Brain microvascular endothelial cell (primary cell): ENCODE results near the gene MYO1G.

Experiments used
- DNase-seq: peaks from one replicate; pipeline ENCODE4 v3.0.0-alpha.2; 2020
- H3K27ac ChIP-seq: fragments of 250-450 bp; sonication (Bioruptor Pico); 2 replicates; pipeline ENCODE4 v1.5.1; 2020; ENCODE audit warnings: mild to moderate bottlenecking, moderate library complexity
- H3K27me3 ChIP-seq: fragments of 250-450 bp; sonication (Bioruptor Pico); replicated peaks from 2 replicates; pipeline ENCODE4 v1.5.1; 2020; ENCODE audit warnings: mild to moderate bottlenecking
- H3K36me3 ChIP-seq: fragments of 250-450 bp; sonication (Bioruptor Pico); replicated peaks from 2 replicates; pipeline ENCODE4 v1.5.1; 2020; ENCODE audit warnings: mild to moderate bottlenecking
- H3K4me3 ChIP-seq: 2 replicates; pipeline ENCODE4 v1.5.1; 2011; ENCODE audit warnings: low read depth, mild to moderate bottlenecking, control low read depth, low read length, moderate library complexity
- CTCF ChIP-seq: IDR thresholded peaks from 2 replicates; pipeline ENCODE4 v1.5.1; 2011; ENCODE audit warnings: low read depth, mild to moderate bottlenecking, moderate library complexity, low read length, control low read depth, inconsistent platforms; ENCODE audit errors: missing control alignments
- in situ Hi-C: cut with HindIII; loops from 2 replicates; pipeline ENCODE4 v1.10.0; 2017; ENCODE audit warnings: low sequenced_read_pairs, low pct_ligation_motif_present

The MYO1G gene

DNA sequence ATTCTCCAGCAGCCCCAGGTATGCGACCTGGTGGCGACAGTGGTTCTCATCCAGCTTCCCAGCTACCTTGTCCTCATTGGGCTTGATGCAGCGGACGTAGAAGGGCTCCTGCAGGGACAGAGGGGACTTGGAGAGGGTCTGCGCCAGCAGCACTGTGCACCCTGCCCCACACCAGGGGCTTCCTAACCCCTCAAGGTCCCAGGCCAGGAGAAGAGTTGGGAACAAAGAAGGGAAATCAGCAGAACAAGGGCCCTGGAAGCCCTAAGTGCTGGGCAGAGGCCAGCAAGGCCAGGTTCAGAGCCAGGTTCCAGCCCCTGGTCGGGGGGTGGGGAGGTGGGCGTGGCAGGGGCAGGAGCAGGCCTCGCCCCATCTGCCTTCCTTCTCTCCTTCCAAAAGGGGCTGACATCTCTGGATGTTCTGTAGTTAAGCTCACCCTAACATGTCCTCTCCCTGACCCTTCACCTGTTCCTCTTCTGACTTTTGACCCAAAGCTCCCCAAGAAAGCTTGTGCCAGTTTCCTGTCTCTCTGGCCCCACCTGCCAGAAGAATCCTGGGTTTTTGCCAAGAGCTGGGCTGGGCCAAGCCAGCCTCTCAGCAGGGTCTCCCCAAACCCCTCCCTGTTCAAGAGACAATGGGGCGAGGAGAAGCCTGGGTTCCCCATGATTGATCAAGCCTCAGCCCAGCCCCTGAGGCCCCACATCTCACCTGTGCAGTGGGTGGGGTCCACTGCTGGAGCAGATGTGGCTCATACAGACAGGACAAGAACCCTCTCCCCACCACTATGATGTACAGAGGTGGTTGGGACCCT is 11.9 kb downstream of the MYO1G start:
- in situ Hi-C loops = no loop called here
- no peak for TF ChIP-seq CTCF
- DNase-seq = no peak
- Histone ChIP-seq H3K27ac (no peak overlapping the region), H3K36me3 (no peaks in the 10 kb centered on the region), H3K4me3 (no peak overlapping the region), H3K27me3 (peaks cover 8% of the 10 kb centered on the region)

GRCh38 chr7:44965937-44966730 is 12.7 kb downstream of the MYO1G start:
- no peak for DNase-seq
- no peak overlapping the region for H3K4me3 ChIP-seq
- in situ Hi-C loops = no loop called here
- no peaks in the 10 kb centered on the region for H3K36me3 ChIP-seq
- H3K27ac ChIP-seq = no peak overlapping the region
- no peak for TF ChIP-seq CTCF
- H3K27me3 ChIP-seq = peaks cover 9% of the 10 kb centered on the region

DNA sequence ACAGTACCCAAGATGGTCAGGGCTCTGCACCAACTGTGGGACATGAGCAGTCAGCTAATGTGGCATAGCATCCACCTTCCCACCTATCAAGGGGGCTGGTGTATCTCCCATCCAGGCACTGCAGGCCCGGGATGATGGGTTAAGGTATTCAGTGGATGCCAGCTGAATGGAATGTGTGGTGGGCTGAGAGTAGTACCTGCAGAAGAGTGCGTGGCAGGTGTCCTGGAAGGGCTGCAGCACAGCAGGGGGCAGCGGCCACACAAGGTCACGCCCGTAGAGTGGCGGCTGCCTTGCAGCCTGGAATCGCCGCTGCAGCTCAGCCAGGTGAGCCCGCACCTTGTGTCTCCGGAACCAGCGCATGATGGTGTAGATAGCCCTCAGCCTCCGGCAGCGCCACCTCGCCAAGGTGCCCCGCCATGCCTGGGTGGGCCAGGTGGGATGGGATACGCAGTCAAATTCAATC is 13.3 kb downstream of the MYO1G start:
- Histone ChIP-seq H3K27me3 (peaks cover 9% of the 10 kb centered on the region), H3K4me3 (no peak overlapping the region), H3K27ac (no peak overlapping the region), H3K36me3 (no peaks in the 10 kb centered on the region)
- no peak for DNase-seq
- in situ Hi-C loops = no loop called here
- no peak for TF ChIP-seq CTCF

DNA sequence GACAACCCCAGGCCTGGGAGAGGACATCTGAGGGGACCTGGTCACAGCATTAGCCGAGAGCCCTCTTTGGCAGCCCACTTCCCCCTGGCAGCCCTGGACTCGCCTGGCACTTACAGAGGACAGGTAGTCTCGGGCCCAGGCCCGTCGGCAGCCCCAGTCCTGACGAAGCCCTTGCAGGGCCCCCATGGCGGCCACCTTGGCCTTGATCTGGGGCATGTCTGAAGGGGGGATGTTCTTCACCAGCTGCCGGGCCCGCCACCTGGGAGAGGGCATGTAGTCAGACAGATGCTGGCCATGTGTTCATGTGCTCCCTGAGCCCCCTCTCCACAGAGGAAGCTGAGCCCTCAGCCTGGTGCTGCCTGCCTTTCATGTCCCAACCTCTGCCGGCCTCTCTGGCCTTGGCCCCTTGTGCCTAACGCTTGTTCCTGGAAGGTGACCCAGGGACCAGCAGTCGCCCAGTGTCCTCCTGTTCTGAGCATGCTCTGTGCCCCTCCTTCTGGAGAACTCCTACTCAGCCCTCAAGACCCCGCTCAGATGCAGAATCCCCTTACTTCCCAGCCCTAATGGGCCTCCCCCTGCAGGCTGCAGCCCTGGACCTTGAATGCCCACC is 13.9 kb downstream of the MYO1G start:
- H3K36me3 ChIP-seq = no peaks in the 10 kb centered on the region
- in situ Hi-C loops = no loop called here
- H3K4me3 ChIP-seq = no peak overlapping the region
- no peak overlapping the region for H3K27ac ChIP-seq
- TF ChIP-seq CTCF = no peak
- DNase-seq = no peak
- peaks cover 9% of the 10 kb centered on the region for H3K27me3 ChIP-seq

- Histone ChIP-seq H3K4me3 (no peak overlapping the region), H3K27ac (no peak overlapping the region), H3K36me3 (no peaks in the 10 kb centered on the region), H3K27me3 (peaks cover 9% of the 10 kb centered on the region)
- in situ Hi-C loops = no loop called here
- peak; percentile 66 for TF ChIP-seq CTCF
- no peak for DNase-seq
Measured at GRCh38 chr7:44964384-44964830, 14.4 kb downstream of the MYO1G start.
